Smooth muscle cell (in vitro differentiated cells): Measurements from ENCODE around the gene POU2F3. TPM values are rescaled to one million over a fixed set of nuclear protein-coding genes. Genes with fewer than 3 reads are reported as not detected.

Experiments used
- DNase-seq: peaks from one replicate; lab custom pipeline; 2025; ENCODE audit not compliant: unreplicated experiment; lab: John Stamatoyannopoulos, UW
- H2AFZ ChIP-seq: fragments of 200-600 bp; sonication (generic); 2 replicates; pipeline ENCODE4 v1.6.0; 2016; ENCODE audit warnings: antibody characterized with exemption, low read depth, mild to moderate bottlenecking
- H3F3A ChIP-seq: fragments of 200-600 bp; sonication (generic); 2 replicates; pipeline ENCODE4 v1.6.0; 2017; ENCODE audit warnings: antibody characterized with exemption, low read depth
- H3K27ac ChIP-seq: fragments of 200-600 bp; sonication (generic); 2 replicates; pipeline ENCODE4 v1.5.1; 2016; ENCODE audit warnings: low read depth, mild to moderate bottlenecking
- H3K27me3 ChIP-seq: fragments of 200-600 bp; sonication (generic); 2 replicates; pipeline ENCODE4 v1.6.1; 2016; ENCODE audit warnings: low read depth, mild to moderate bottlenecking
- H3K36me3 ChIP-seq: fragments of 200-600 bp; sonication (generic); 2 replicates; pipeline ENCODE4 v1.5.1; 2016; ENCODE audit warnings: low read depth
- H3K4me1 ChIP-seq: fragments of 200-600 bp; sonication (generic); 2 replicates; pipeline ENCODE4 v1.5.1; 2016; ENCODE audit warnings: low read depth
- H3K4me2 ChIP-seq: fragments of 200-600 bp; sonication (generic); 2 replicates; pipeline ENCODE4 v1.6.0; 2016; ENCODE audit warnings: mild to moderate bottlenecking
- H3K4me3 ChIP-seq: fragments of 200-600 bp; sonication (generic); 2 replicates; pipeline ENCODE4 v1.5.1; 2016; ENCODE audit warnings: mild to moderate bottlenecking
- H3K79me2 ChIP-seq: fragments of 200-600 bp; sonication (generic); 2 replicates; pipeline ENCODE4 v1.6.0; 2016; ENCODE audit warnings: low read depth, mild to moderate bottlenecking
- H3K9ac ChIP-seq: fragments of 200-600 bp; sonication (generic); 2 replicates; pipeline ENCODE4 v1.6.0; 2016; ENCODE audit warnings: low read depth
- H3K9me3 ChIP-seq: fragments of 200-600 bp; sonication (generic); replicated peaks from 2 replicates; pipeline ENCODE4 v1.5.1; 2016; ENCODE audit warnings: low read depth
- H4K20me1 ChIP-seq: fragments of 200-600 bp; sonication (generic); 2 replicates; pipeline ENCODE4 v1.6.0; 2016; ENCODE audit warnings: low read depth
- WGBS: methylation state at CpG from one replicate; pipeline ENCODE4 v1.1.7; 2016; ENCODE audit warnings: low lambda C conversion rate; 5-methylcytosine and 5-hydroxymethylcytosine counted together
- polyA plus RNA-seq: library from polyadenylated mRNA; unstranded; fragments of >200 nt; fragmentation: Nextera tagmentation; extraction: Ambion mirVana; gene quantifications from 2 replicates; pipeline ENCODE4 v1.2.1, GENCODE V29; 2016
- total RNA-seq: library from RNA; depleted of rRNA; stranded (reverse); fragments of >200 nt; gene quantifications from 2 replicates; pipeline ENCODE4 v1.2.3, GENCODE V29; 2014
- TF ChIP-seq, protein P1 (sequence below): fragments of 200-600 bp; sonication (generic); IDR thresholded peaks from 2 replicates; pipeline ENCODE4 v1.5.1; 2017; ENCODE audit warnings: borderline replicate concordance, mild to moderate bottlenecking, antibody characterized with exemption; ENCODE audit not compliant: insufficient read depth, poor library complexity, severe bottlenecking

POU2F3 gene
- total and polyA plus RNA-seq, 2 experiments from 2014 or later = 2.8 TPM; not detected in 1

- Histone ChIP-seq H3K9ac (no peak overlapping the region), H3K4me2 (no peak overlapping the region), H4K20me1 (no peaks in the 10 kb centered on the region), H3K4me1 (peaks cover 13% of the 10 kb centered on the region), H3K27ac (no peak overlapping the region), H3K27me3 (peaks cover 34% of the 10 kb centered on the region), H2AFZ (no peak overlapping the region), H3K9me3 (no peaks in the 10 kb centered on the region), H3F3A (no peaks in the 10 kb centered on the region), H3K36me3 (no peaks in the 10 kb centered on the region), H3K4me3 (no peak overlapping the region), H3K79me2 (no peaks in the 10 kb centered on the region)
- 73% methylated on average over 3 of the region's 3 CpGs for whole genome bisulfite sequencing
- TF ChIP-seq, protein P1, sequence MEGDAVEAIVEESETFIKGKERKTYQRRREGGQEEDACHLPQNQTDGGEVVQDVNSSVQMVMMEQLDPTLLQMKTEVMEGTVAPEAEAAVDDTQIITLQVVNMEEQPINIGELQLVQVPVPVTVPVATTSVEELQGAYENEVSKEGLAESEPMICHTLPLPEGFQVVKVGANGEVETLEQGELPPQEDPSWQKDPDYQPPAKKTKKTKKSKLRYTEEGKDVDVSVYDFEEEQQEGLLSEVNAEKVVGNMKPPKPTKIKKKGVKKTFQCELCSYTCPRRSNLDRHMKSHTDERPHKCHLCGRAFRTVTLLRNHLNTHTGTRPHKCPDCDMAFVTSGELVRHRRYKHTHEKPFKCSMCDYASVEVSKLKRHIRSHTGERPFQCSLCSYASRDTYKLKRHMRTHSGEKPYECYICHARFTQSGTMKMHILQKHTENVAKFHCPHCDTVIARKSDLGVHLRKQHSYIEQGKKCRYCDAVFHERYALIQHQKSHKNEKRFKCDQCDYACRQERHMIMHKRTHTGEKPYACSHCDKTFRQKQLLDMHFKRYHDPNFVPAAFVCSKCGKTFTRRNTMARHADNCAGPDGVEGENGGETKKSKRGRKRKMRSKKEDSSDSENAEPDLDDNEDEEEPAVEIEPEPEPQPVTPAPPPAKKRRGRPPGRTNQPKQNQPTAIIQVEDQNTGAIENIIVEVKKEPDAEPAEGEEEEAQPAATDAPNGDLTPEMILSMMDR = no peak
- DNase-seq = no peak
Observed at GRCh38 chr11:120258661-120259060, 18.7 kb downstream of the POU2F3 start.

DNA sequence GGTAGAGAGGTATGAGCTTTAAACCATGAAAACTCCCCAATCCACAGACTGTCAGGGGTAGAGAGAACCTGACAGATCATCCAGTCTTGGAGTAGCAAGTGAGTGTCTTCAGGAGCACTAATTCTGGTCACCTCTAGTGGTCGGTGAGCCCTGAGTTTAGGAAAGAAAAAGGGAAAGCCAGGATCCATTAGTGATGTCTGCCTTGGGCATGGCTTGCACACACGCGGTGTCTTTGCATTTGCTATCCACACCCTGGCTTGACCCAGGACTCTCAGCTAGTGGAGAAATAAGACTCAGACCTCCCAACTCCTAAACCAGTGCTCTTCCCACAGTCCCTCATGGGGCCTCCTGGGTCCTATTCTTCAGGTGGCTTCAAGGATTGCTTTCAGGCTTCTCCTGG lies 19.3 kb downstream of the POU2F3 start:
- H3K9me3 ChIP-seq = no peaks in the 10 kb centered on the region
- no peak overlapping the region for H2AFZ ChIP-seq
- no peak overlapping the region for H3K27ac ChIP-seq
- no peak overlapping the region for H3K9ac ChIP-seq
- H3K79me2 ChIP-seq = no peaks in the 10 kb centered on the region
- H3K27me3 ChIP-seq = peaks cover 29% of the 10 kb centered on the region
- H3K36me3 ChIP-seq = no peaks in the 10 kb centered on the region
- TF ChIP-seq, protein P1 = no peak
- peaks cover 13% of the 10 kb centered on the region for H3K4me1 ChIP-seq
- H3K4me3 ChIP-seq = no peak overlapping the region
- H3K4me2 ChIP-seq = no peak overlapping the region
- H3F3A ChIP-seq = no peaks in the 10 kb centered on the region
- 94% methylated on average over 3 of the region's 3 CpGs for WGBS
- DNase-seq = no peak
- no peaks in the 10 kb centered on the region for H4K20me1 ChIP-seq

- Histone ChIP-seq H2AFZ (no peak overlapping the region), H3K4me1 (peaks cover 8% of the 10 kb centered on the region), H3K27me3 (peaks cover 20% of the 10 kb centered on the region), H3K4me3 (no peak overlapping the region), H3K79me2 (no peaks in the 10 kb centered on the region), H4K20me1 (no peaks in the 10 kb centered on the region), H3K4me2 (no peak overlapping the region), H3F3A (no peaks in the 10 kb centered on the region), H3K36me3 (no peaks in the 10 kb centered on the region), H3K9ac (no peak overlapping the region), H3K9me3 (no peaks in the 10 kb centered on the region), H3K27ac (no peak overlapping the region)
- TF ChIP-seq, protein P1 = no peak
- WGBS = 80% methylated on average over 7 of the region's 7 CpGs
- DNase-seq = no peak
Observed at GRCh38 chr11:120259988-120260565, 20.1 kb downstream of the POU2F3 start.

- no peaks in the 10 kb centered on the region for H4K20me1 ChIP-seq
- no peak overlapping the region for H3K9ac ChIP-seq
- TF ChIP-seq, protein P1 = no peak
- no peaks in the 10 kb centered on the region for H3F3A ChIP-seq
- DNase-seq = no peak
- H3K36me3 ChIP-seq = no peaks in the 10 kb centered on the region
- H3K4me1 ChIP-seq = peaks cover 4% of the 10 kb centered on the region
- 40% methylated on average over 7 of the region's 7 CpGs for WGBS
- H3K79me2 ChIP-seq = no peaks in the 10 kb centered on the region
- no peaks in the 10 kb centered on the region for H3K9me3 ChIP-seq
- H3K27ac ChIP-seq = no peak overlapping the region
- no peak overlapping the region for H3K4me3 ChIP-seq
- no peak overlapping the region for H2AFZ ChIP-seq
- no peak overlapping the region for H3K4me2 ChIP-seq
- peaks cover 18% of the 10 kb centered on the region for H3K27me3 ChIP-seq
Observed at GRCh38 chr11:120260616-120261015, 20.7 kb downstream of the POU2F3 start.
